ENCODE measurements around the gene SLC35E2B. TPM values are rescaled to one million over a fixed set of nuclear protein-coding genes. Genes with fewer than 3 reads are reported as not detected.
A peak's percentile ranks its signal among the peaks of the same experiment; 100 is the strongest.
"Not testable (repeated sequence)": the region's sequence is repeated elsewhere in the genome, so short reads cannot be mapped to it uniquely, and the experiment has no call there.

SLC35E2B gene
- polyA plus RNA-seq, 3 donors, result 59.0 to 65.3 (median 61.1) TPM

- DNase-seq (ENCODE audit: low read depth in 3 of 3, low spot score in 2 of 3), result not testable (repeated sequence)
Observed at GRCh38 chr1:1704284-1704957, 11.8 kb upstream of the SLC35E2B start.

DNA sequence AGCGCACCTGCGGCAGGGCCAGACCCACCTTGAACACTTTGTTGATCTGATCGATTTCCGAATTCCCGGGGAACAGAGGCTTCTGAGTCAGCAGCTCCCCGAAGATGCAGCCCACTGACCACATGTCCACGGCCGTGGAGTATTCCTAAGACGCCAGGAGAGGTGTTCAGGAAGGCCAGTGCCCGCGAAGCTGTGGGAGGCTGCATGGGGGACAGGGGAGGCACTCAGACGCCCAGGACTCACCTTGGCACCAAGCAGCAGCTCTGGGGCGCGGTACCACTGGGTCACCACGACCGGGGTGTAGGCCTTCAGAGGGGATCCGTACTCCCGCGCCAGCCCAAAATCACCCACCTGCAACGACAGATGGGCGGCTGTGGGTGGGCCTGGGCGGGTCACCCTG is 11.2 kb upstream of the SLC35E2B start:
- DNase-seq (ENCODE audit: low read depth in 3 of 3, low spot score in 2 of 3), result no peak

GRCh38 chr1:1702506-1702905 is 9.9 kb upstream of the SLC35E2B start:
- not testable (repeated sequence) for DNase-seq (ENCODE audit: low read depth in 3 of 3, low spot score in 2 of 3)

GRCh38 chr1:1700557-1700956 is 8.0 kb upstream of the SLC35E2B start:
- DNase-seq (ENCODE audit: low read depth in 3 of 3, low spot score in 2 of 3), result not testable (repeated sequence)

DNA sequence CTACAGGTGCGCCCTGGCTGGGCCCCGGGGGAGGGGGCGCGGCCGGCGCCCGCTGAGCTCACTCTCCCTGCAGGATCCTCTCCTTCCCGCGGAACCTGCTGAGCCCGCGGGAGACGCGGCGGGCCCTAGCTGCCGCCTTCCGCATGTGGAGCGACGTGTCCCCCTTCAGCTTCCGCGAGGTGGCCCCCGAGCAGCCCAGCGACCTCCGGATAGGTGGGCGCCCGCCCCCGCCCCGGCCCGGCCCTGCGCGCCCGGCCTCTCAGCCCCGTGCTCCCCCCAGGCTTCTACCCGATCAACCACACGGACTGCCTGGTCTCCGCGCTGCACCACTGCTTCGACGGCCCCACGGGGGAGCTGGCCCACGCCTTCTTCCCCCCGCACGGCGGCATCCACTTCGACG is 7.5 kb upstream of the SLC35E2B start:
- DNase-seq (ENCODE audit: low read depth in 3 of 3, low spot score in 2 of 3), result not testable (repeated sequence)

DNA sequence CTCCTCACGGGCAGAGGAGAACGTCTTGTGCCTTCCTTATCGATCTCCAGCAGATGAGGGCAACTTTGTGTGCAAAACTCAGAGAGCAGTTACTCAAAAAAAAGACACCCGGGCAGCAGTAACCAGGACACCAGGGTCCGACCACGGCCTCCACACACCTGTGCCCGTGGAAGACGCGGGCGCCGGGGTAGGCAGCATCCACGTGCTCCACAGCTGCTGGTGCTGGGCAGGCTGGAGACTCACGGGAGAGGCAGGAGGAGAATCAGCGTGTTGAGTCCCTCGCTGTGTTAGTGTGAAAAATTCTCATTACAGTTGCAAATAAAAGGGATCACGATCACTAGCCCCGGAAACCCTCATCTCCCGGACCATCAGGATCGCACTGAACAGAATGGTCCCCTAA is 6.5 kb upstream of the SLC35E2B start:
- not testable (repeated sequence) for DNase-seq (ENCODE audit: low read depth in 3 of 3, low spot score in 2 of 3)

GRCh38 chr1:1697358-1698183 is 5.0 kb upstream of the SLC35E2B start:
- not testable (repeated sequence) for DNase-seq (ENCODE audit: low read depth in 3 of 3, low spot score in 2 of 3)

DNA sequence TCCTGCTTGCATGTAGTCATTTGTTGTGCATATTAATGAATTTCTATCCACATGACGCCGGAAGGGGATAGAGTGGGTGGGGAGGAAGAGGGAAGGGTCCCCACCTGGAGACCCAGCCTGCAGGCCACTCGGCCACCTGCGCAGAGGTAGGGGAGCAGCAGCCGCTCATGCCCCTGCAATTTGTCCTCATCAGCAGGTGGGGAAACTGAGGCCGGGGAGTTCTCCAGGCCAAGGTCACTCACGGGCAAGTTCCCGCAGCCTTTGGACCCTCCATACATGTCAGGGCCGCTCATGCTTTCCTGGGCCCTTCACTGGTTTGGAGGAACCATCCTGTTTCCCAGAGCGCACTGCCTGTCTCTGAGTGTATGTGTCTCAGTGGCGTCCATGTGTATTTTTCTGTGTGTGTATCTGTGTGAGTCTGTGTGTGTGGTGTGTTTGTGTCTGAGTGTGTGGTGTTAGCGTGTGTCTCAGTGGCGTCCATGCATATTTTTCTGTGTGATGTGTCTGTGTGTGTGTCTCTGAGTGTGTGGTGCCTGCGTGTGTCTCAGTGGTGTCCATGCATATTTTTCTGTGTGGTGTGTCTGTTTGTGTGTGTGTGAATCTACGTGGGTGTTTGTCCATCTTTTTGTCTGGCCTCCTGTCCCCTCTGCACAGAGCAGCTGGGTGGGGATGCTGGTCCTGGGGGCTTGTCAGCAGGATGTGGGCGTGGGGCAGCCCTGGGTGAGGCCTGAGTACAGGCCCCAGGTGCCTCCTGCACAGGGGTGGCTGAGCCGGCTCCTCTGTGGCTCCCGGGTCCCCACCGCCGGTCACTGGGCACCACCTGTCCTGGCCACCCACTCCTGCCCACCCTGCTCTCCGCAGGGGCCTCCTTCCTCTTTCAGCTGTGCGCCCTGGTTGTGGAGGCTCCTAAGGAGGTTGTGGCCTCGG is 4.1 kb upstream of the SLC35E2B start:
- DNase-seq (ENCODE audit: low read depth in 3 of 3, low spot score in 2 of 3), result not testable (repeated sequence)

GRCh38 chr1:1692324-1692713 is 276 bp downstream of the SLC35E2B start:
- peak in 2 of 3 donors; percentile 5 to 16 for DNase-seq (ENCODE audit: low read depth in 3 of 3, low spot score in 2 of 3)

DNA sequence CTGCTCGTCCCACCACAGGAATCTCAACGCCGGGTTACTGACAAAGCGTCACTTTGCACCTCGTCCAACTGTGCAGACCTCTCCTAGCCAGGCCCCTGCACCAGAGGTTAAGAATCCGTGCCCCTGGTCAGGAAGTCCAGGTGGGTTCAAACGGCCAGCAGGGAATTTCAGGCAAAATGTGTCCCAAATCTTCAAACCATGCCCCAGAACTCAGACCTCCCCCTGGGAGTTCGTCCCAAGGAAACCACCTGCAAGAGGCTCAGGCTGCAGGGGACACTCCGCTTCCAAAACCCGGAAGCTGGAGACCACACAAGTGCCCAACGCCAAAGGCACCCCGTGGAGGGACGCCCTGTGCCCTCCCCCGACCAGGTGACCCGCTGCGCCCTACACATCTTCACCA is 1.2 kb downstream of the SLC35E2B start:
- DNase-seq (ENCODE audit: low read depth in 3 of 3, low spot score in 2 of 3), result not testable (repeated sequence)

GRCh38 chr1:1689526-1689925 is 3.1 kb downstream of the SLC35E2B start:
- DNase-seq (ENCODE audit: low read depth in 3 of 3, low spot score in 2 of 3), result not testable (repeated sequence)

DNA sequence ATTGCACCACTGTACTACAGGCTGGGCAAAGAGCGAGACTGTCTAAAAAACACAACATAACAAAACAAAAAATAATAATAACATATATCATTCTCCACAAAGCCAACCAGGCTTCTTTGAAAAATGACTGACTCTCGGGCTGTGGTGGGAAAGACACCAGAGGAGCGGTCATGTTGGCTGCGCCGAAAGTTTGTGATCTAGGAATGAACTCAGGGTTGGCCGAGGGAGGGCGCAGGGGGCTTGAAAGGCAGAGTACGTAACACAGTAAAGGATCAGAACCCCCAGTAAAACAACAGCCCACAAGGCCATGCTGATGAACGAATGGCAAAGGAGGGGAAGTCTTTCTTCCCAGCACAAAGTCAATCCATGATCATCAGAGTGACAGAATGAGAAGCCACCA is 4.7 kb downstream of the SLC35E2B start:
- DNase-seq (ENCODE audit: low read depth in 3 of 3, low spot score in 2 of 3), result no peak

DNA sequence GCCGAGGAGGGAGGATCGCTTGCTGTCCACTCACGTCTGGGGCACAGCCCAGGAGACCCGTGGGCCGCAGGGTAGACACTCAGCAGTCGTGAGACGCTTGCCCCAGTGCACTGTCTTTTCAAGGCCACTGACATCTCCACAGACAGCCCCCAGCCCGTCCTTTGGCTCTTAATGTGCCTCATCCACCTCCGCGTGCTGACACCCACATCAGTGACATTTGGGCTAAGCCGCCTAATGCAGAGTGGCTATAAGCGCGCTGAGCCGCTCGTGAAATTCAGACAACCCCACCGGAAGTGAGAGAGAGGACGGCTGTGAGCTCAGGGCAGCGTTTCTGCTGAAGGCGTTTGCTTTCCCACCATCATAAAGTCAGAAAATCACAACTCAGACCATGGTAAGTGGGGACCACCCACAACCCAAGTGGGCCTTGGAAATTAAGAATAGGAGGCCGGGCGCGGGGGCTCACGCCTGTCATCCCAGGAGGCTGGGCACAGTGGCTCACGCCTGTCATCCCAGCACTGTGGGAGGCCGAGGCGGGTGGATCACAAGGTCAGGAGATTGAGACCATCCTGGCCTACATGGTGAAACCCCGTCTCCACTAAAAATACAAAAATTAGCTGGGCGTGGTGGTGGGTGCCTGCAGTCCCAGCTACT is 8.4 kb downstream of the SLC35E2B start:
- DNase-seq (ENCODE audit: low read depth in 3 of 3, low spot score in 2 of 3), result no peak

- no peak for DNase-seq (ENCODE audit: low read depth in 3 of 3, low spot score in 2 of 3)
Observed at GRCh38 chr1:1683104-1683905, 9.3 kb downstream of the SLC35E2B start.

DNA sequence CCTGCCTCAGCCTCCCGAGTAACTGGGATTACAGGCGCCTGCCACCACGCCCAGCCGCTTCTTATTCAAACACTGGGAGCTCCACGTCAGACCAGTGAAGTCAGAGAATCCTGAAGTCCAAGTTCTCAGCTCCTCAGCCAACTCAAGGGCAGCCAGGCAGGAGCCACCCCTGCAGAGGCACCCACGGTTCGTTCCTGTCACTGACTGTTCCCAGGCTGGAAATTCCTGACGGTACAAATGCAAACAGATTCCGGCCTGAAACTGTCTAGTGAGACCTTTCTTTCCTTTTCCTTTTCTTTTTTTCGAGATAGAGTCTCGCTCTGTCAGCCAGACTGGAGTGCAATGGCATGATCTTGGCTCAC is 11.7 kb downstream of the SLC35E2B start:
- DNase-seq (ENCODE audit: low read depth in 3 of 3, low spot score in 2 of 3), result no peak

GRCh38 chr1:1680031-1680911 is 12.3 kb downstream of the SLC35E2B start:
- DNase-seq (ENCODE audit: low read depth in 3 of 3, low spot score in 2 of 3), result no peak

DNA sequence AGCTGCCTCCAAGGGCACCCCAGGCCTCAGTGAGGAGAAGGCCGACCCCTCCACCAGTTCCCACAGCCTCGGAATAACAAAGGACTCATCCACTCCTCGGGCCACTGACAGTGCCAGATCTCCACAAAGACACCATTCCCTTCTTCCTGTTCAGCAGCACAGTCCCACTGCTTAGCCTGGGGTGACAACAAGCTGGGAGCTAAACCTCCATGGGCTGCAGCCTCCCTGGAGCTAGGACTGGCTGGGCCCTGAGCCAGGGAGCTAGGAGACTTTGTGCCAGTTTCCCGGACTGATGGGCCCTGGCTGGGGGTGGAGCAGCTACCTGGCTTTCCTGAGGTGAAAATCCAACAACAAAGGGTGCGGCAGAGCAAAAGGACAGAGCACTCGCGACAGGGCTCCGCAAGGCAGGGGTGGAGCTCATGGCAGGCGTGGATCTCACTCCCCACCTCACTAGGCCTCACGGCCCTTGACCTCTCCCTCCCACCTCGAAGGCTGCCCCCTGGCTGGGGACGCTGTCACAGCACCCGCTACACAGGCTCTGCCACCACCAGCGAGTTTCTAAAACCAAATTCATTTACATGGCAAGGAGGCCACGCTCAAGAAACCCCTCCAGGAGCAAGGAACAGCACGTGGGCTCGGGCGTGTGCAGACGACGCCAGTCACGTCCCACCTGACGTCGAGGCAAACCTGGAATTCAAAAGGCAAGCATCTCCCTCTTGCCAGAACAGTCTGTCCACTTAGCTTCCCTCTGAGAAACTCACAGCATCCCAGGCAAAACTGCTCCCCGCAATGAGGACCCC is 13.8 kb downstream of the SLC35E2B start:
- no peak for DNase-seq (ENCODE audit: low read depth in 3 of 3, low spot score in 2 of 3)

Data from right renal cortex interstitium (tissue), 3 donors.